ENCODE data around the gene RAB35. TPM values are rescaled to one million over a fixed set of nuclear protein-coding genes. Genes with fewer than 3 reads are reported as not detected.

The RAB35 gene
- total RNA-seq, 1 donor from 2014 or later: 30.9 TPM

- DNase-seq (ENCODE audit: extremely low spot score in 2 of 2): no peak
- Histone ChIP-seq H3K4me1 (peaks cover 27% of the 10 kb centered on the region), H3K27me3 (no peaks in the 10 kb centered on the region), H3K27ac (no peak overlapping the region), H3K36me3 (no peaks in the 10 kb centered on the region), H3K4me3 (no peak overlapping the region), H3K9me3 (no peaks in the 10 kb centered on the region)
- TF ChIP-seq POLR2A (IDR thresholded peaks at IDR 0.05): no peak
- TF ChIP-seq POLR2AphosphoS5 (IDR thresholded peaks at IDR 0.05; ENCODE audit: insufficient read depth in 1 of 2, low read depth in 1 of 2): no peak
- no peak for TF ChIP-seq CTCF (IDR thresholded peaks at IDR 0.05)
- intact Hi-C loops (cut with DNase I): no loop called here
Observed at GRCh38 chr12:120121343-120121742, 4.8 kb upstream of the RAB35 start.

GRCh38 chr12:120119271-120119973 is 2.9 kb upstream of the RAB35 start:
- Histone ChIP-seq H3K36me3 (no peaks in the 10 kb centered on the region), H3K27me3 (no peaks in the 10 kb centered on the region), H3K27ac (no peak overlapping the region), H3K4me1 (peaks cover 43% of the 10 kb centered on the region), H3K9me3 (no peaks in the 10 kb centered on the region), H3K4me3 (no peak overlapping the region)
- no peak for TF ChIP-seq CTCF (IDR thresholded peaks at IDR 0.05)
- no peak for TF ChIP-seq POLR2AphosphoS5 (IDR thresholded peaks at IDR 0.05; ENCODE audit: insufficient read depth in 1 of 2, low read depth in 1 of 2)
- TF ChIP-seq POLR2A (IDR thresholded peaks at IDR 0.05): no peak
- intact Hi-C loops (cut with DNase I): no loop called here
- no peak for DNase-seq (ENCODE audit: extremely low spot score in 2 of 2)

- Histone ChIP-seq H3K4me3 (peak overlapping the region; percentile 64 to 69), H3K4me1 (peaks cover 45% of the 10 kb centered on the region), H3K27ac (peak overlapping the region; percentile 5), H3K27me3 (no peaks in the 10 kb centered on the region), H3K9me3 (no peaks in the 10 kb centered on the region), H3K36me3 (no peaks in the 10 kb centered on the region)
- DNase-seq (ENCODE audit: extremely low spot score in 2 of 2): no peak
- TF ChIP-seq POLR2AphosphoS5 (IDR thresholded peaks at IDR 0.05; ENCODE audit: insufficient read depth in 1 of 2, low read depth in 1 of 2) (no peak), POLR2A (IDR thresholded peaks at IDR 0.05) (no peak), CTCF (IDR thresholded peaks at IDR 0.05) (no peak)
- intact Hi-C loops (cut with DNase I): no loop called here
Observed at GRCh38 chr12:120118321-120119061, 1.9 kb upstream of the RAB35 start.

- H3K4me3 ChIP-seq: peak overlapping the region; percentile 64 to 69
- TF ChIP-seq POLR2AphosphoS5 (IDR thresholded peaks at IDR 0.05; ENCODE audit: insufficient read depth in 1 of 2, low read depth in 1 of 2): no peak
- TF ChIP-seq CTCF (IDR thresholded peaks at IDR 0.05): no peak
- peaks cover 45% of the 10 kb centered on the region for H3K4me1 ChIP-seq
- H3K27me3 ChIP-seq: no peaks in the 10 kb centered on the region
- no peaks in the 10 kb centered on the region for H3K9me3 ChIP-seq
- peak overlapping the region; percentile 92 for H3K27ac ChIP-seq
- intact Hi-C loops (cut with DNase I): no loop called here
- H3K36me3 ChIP-seq: no peaks in the 10 kb centered on the region
- DNase-seq (ENCODE audit: extremely low spot score in 2 of 2): no peak
Observed at GRCh38 chr12:120117961-120118320, 1.4 kb upstream of the RAB35 start.

All from vagina (tissue), 2 donors.